Mononuclear cell (primary cell): ENCODE data around the gene PTBP3. TPM values are rescaled to one million over a fixed set of nuclear protein-coding genes. Genes with fewer than 3 reads are reported as not detected.

Source experiments
- H3K27me3 ChIP-seq: 2 replicates; pipeline ENCODE4 v1.6.0; 2011; ENCODE audit warnings: low read length, control low read depth; ENCODE audit not compliant: insufficient read depth
- H3K4me1 ChIP-seq: 2 replicates; pipeline ENCODE4 v1.5.1; 2011; ENCODE audit warnings: mild to moderate bottlenecking, low read length, control low read depth; ENCODE audit not compliant: insufficient read depth
- H3K4me3 ChIP-seq: 2 replicates; pipeline ENCODE4 v1.5.1; 2011; ENCODE audit warnings: mild to moderate bottlenecking, low read length, moderate library complexity
- H3K9me3 ChIP-seq: 2 replicates; pipeline ENCODE4 v1.5.1; 2011; ENCODE audit warnings: low read depth, mild to moderate bottlenecking, control low read depth, low read length
- total RNA-seq: library from RNA; depleted of rRNA; stranded (reverse); fragments of >200 nt; gene quantifications from one replicate; pipeline ENCODE4 v1.2.3, GENCODE V29; 2012

PTBP3 gene
- total RNA-seq, 1 donor, result 89.3 TPM

GRCh38 chr9:112173489-112174221 lies 159.8 kb downstream of the PTBP3 start:
- H3K4me3 ChIP-seq, result peak overlapping the region; percentile 52
- H3K27me3 ChIP-seq, result no peaks in the 10 kb centered on the region
- peaks cover 88% of the 10 kb centered on the region for H3K4me1 ChIP-seq
- no peaks in the 10 kb centered on the region for H3K9me3 ChIP-seq

GRCh38 chr9:112170968-112171367 lies 162.5 kb downstream of the PTBP3 start:
- Histone ChIP-seq H3K4me3 (no peak overlapping the region), H3K9me3 (no peaks in the 10 kb centered on the region), H3K27me3 (no peaks in the 10 kb centered on the region), H3K4me1 (peaks cover 77% of the 10 kb centered on the region)

GRCh38 chr9:112170235-112170634 lies 163.2 kb downstream of the PTBP3 start:
- Histone ChIP-seq H3K4me1 (peaks cover 72% of the 10 kb centered on the region), H3K4me3 (no peak overlapping the region)

DNA sequence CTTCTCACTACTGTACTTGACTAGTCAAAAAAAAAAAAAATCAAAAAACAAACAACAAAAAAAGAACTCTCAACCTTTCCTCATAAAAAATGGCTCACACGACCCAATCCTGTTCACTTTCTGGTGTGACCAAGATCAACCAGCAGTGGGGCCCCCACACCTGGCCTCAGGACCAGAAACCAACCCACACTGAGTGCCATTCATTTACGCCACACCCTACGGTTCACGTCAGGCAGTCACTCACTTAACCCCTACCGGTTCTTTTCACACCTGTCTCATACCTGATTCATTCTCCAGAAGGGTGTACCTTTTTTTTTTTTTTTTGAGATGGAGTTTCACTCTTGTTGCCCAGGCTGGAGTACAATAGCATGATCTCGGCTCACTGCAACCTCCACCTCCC lies 164.1 kb downstream of the PTBP3 start:
- H3K4me1 ChIP-seq, result peaks cover 71% of the 10 kb centered on the region
- no peaks in the 10 kb centered on the region for H3K9me3 ChIP-seq
- no peaks in the 10 kb centered on the region for H3K27me3 ChIP-seq
- no peak overlapping the region for H3K4me3 ChIP-seq

More at GRCh38 chr9:112170235-112170634, 163.2 kb downstream of the PTBP3 start:
- H3K27me3 ChIP-seq, result no peaks in the 10 kb centered on the region
- H3K9me3 ChIP-seq, result no peaks in the 10 kb centered on the region

GRCh38 chr9:112168197-112168596 lies 165.2 kb downstream of the PTBP3 start:
- H3K9me3 ChIP-seq, result no peaks in the 10 kb centered on the region
- no peak overlapping the region for H3K4me3 ChIP-seq
- peaks cover 62% of the 10 kb centered on the region for H3K4me1 ChIP-seq
- no peaks in the 10 kb centered on the region for H3K27me3 ChIP-seq

Other genes starting within 250 kb of the PTBP3 start
- 28.5 TPM for gene SUSD1, start 158.3 kb downstream of the PTBP3 start, total RNA-seq
- gene HSDL2, start 46.5 kb upstream of the PTBP3 start, total RNA-seq, result 11.8 TPM
- 5.4 TPM for gene KIAA1958, start 153.2 kb upstream of the PTBP3 start, total RNA-seq